Chondrocyte (in vitro differentiated cells): ENCODE results near the gene BRAT1. TPM values are rescaled to one million over a fixed set of nuclear protein-coding genes. Genes with fewer than 3 reads are reported as not detected.

Experiments used
- DNase-seq: peaks from one replicate; pipeline ENCODE4 v3.0.0; 2021; ENCODE audit warnings: mixed read lengths, low spot score
- H3K27ac Mint-ChIP-seq: one replicate; pipeline ENCODE4 v1.8.0; 2021; ENCODE audit warnings: mild to moderate bottlenecking, moderate library complexity, mixed read lengths; ENCODE audit not compliant: unreplicated experiment
- H3K27me3 Mint-ChIP-seq: 2 replicates; pipeline ENCODE4 v1.8.0; 2021; ENCODE audit warnings: low read depth, mixed read lengths
- H3K36me3 Mint-ChIP-seq: 2 replicates; pipeline ENCODE4 v1.8.0; 2021; ENCODE audit warnings: low read depth, mixed read lengths
- H3K4me1 Mint-ChIP-seq: 2 replicates; pipeline ENCODE4 v1.8.0; 2021; ENCODE audit warnings: low read depth, mild to moderate bottlenecking, mixed read lengths
- H3K4me3 Mint-ChIP-seq: one replicate; pipeline ENCODE4 v1.8.0; 2021; ENCODE audit warnings: mild to moderate bottlenecking, moderate library complexity, mixed read lengths; ENCODE audit not compliant: unreplicated experiment
- H3K9me3 Mint-ChIP-seq: 2 replicates; pipeline ENCODE4 v1.8.0; 2021; ENCODE audit warnings: low read depth, mixed read lengths
- CTCF ChIP-seq: fragments of 200-600 bp; sonication (generic); IDR thresholded peaks from 2 replicates; pipeline ENCODE4 v1.5.0; 2021; ENCODE audit warnings: antibody characterized with exemption, mild to moderate bottlenecking, moderate library complexity
- total RNA-seq: library from RNA; stranded (reverse); gene quantifications from 3 replicates; pipeline ENCODE4 v1.2.1, GENCODE V29; 2021

Gene BRAT1
- total RNA-seq, 1 donor from 2014 or later: 19.6 TPM

GRCh38 chr7:2523461-2523936, 31.8 kb downstream of the BRAT1 start:
- no peak for DNase-seq
- TF ChIP-seq CTCF: no peak
- peaks cover 3% of the 10 kb centered on the region for H3K36me3 Mint-ChIP-seq
- peaks cover 56% of the 10 kb centered on the region for H3K4me1 Mint-ChIP-seq
- no peaks in the 10 kb centered on the region for H3K27me3 Mint-ChIP-seq
- H3K9me3 Mint-ChIP-seq: no peaks in the 10 kb centered on the region
- peak overlapping the region; percentile 80 for H3K4me3 Mint-ChIP-seq
- no peak overlapping the region for H3K27ac Mint-ChIP-seq

GRCh38 chr7:2522780-2523433, 32.4 kb downstream of the BRAT1 start:
- Mint-ChIP-seq H3K36me3 (peaks cover 3% of the 10 kb centered on the region), H3K27ac (peak overlapping the region; percentile 33), H3K4me3 (peak overlapping the region; percentile 80), H3K4me1 (peaks cover 56% of the 10 kb centered on the region), H3K27me3 (no peaks in the 10 kb centered on the region), H3K9me3 (no peaks in the 10 kb centered on the region)
- TF ChIP-seq CTCF: no peak
- DNase-seq: no peak

- peak overlapping the region; percentile 74 for H3K27ac Mint-ChIP-seq
- H3K4me1 Mint-ChIP-seq: peaks cover 56% of the 10 kb centered on the region
- DNase-seq: no peak
Measured at GRCh38 chr7:2521952-2522591, 33.3 kb downstream of the BRAT1 start.

GRCh38 chr7:2521341-2521745, 34.0 kb downstream of the BRAT1 start:
- Mint-ChIP-seq H3K27me3 (no peaks in the 10 kb centered on the region), H3K4me3 (peak overlapping the region; percentile 80), H3K9me3 (no peaks in the 10 kb centered on the region), H3K4me1 (peaks cover 63% of the 10 kb centered on the region), H3K36me3 (peaks cover 3% of the 10 kb centered on the region), H3K27ac (no peak overlapping the region)
- no peak for DNase-seq
- TF ChIP-seq CTCF: no peak

More at GRCh38 chr7:2521952-2522591, 33.3 kb downstream of the BRAT1 start:
- Mint-ChIP-seq H3K36me3 (peaks cover 3% of the 10 kb centered on the region), H3K4me3 (peak overlapping the region; percentile 80), H3K27me3 (no peaks in the 10 kb centered on the region), H3K9me3 (no peaks in the 10 kb centered on the region)
- TF ChIP-seq CTCF: no peak

- H3K27me3 Mint-ChIP-seq: no peaks in the 10 kb centered on the region
- H3K36me3 Mint-ChIP-seq: peaks cover 3% of the 10 kb centered on the region
- no peak for TF ChIP-seq CTCF
- peaks cover 64% of the 10 kb centered on the region for H3K4me1 Mint-ChIP-seq
- peak overlapping the region; percentile 80 for H3K4me3 Mint-ChIP-seq
- H3K27ac Mint-ChIP-seq: peak overlapping the region; percentile 32
- DNase-seq: no peak
- H3K9me3 Mint-ChIP-seq: no peaks in the 10 kb centered on the region
Measured at GRCh38 chr7:2520761-2521290, 34.5 kb downstream of the BRAT1 start.
